Ovary (tissue), 3 donors: ENCODE results near the gene SV2C.

Experiments
- CTCF ChIP-seq, 3 donors: fragments of 450-650 bp in 2 of 3; fragments of 200-600 bp in 1 of 3; IDR thresholded peaks; one replicate each; pipeline versions ENCODE4 v1.5.1 to v1.8.0; 2016 to 2022; ENCODE audit warnings: antibody characterized with exemption in 3 of 3, mild to moderate bottlenecking in 1 of 3
- POLR2A ChIP-seq: fragments of 450-650 bp; IDR thresholded peaks from one replicate; pipeline ENCODE4 v1.6.1; 2017; ENCODE audit warnings: antibody characterized with exemption, mild to moderate bottlenecking, moderate library complexity
- donor health status: DM: no; HTN: no; CAD: no.

GRCh38 chr5:76400466-76400865 is 317.3 kb downstream of the SV2C start:
- TF ChIP-seq CTCF (IDR thresholded peaks at IDR 0.05) = no peak
- no peak for TF ChIP-seq POLR2A
